GM18499 (cell line): ENCODE measurements around the gene AKAP1.

ENCODE experiments used
- ATAC-seq: cut with Tn5 transposase; IDR thresholded peaks from one replicate; pipeline ENCODE4 v1.9.1; 2021; ENCODE audit warnings: moderate number of reproducible peaks; ENCODE audit not compliant: insufficient read depth, unreplicated experiment

Gene AKAP1, protein sequence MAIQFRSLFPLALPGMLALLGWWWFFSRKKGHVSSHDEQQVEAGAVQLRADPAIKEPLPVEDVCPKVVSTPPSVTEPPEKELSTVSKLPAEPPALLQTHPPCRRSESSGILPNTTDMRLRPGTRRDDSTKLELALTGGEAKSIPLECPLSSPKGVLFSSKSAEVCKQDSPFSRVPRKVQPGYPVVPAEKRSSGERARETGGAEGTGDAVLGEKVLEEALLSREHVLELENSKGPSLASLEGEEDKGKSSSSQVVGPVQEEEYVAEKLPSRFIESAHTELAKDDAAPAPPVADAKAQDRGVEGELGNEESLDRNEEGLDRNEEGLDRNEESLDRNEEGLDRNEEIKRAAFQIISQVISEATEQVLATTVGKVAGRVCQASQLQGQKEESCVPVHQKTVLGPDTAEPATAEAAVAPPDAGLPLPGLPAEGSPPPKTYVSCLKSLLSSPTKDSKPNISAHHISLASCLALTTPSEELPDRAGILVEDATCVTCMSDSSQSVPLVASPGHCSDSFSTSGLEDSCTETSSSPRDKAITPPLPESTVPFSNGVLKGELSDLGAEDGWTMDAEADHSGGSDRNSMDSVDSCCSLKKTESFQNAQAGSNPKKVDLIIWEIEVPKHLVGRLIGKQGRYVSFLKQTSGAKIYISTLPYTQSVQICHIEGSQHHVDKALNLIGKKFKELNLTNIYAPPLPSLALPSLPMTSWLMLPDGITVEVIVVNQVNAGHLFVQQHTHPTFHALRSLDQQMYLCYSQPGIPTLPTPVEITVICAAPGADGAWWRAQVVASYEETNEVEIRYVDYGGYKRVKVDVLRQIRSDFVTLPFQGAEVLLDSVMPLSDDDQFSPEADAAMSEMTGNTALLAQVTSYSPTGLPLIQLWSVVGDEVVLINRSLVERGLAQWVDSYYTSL

DNA sequence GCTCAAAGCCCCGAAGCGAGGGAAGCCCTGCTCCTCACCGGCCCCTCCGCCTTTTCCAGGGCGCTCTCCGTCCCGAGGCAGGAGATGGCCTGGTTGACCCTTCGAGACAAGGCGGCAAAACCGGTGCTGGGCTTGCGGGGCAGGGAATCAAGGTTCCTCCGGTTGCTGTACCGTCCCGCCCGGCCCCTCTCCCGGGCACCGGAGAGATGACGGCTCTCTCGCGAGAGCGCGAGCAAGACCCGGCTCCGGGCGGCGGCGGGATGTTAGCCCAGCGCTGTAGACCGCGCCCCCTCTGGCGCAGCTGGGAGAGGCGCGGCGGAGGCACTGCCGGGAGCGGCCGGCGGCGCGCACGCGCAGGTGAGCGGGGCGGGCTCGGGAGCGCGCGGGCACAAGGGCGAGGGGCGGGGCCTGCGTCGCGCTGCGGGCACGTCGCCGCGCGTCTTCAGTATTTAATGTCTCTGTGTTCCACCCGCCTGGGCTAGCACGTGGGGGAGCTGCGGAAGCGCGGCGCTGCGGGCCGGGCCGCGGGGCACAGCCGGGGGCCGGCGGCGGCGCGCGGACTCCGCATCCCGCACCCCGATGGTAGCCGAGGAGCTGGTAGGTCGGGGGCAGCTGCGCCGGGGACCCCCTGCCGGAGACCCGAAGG, at the start of gene AKAP1:
AKAP1 (plus strand) TSS at position 445 of the 646 bp plus-strand sequence. CDS start 20,219 bp downstream, outside the sequence.
- peak; percentile 79 for ATAC-seq

DNA sequence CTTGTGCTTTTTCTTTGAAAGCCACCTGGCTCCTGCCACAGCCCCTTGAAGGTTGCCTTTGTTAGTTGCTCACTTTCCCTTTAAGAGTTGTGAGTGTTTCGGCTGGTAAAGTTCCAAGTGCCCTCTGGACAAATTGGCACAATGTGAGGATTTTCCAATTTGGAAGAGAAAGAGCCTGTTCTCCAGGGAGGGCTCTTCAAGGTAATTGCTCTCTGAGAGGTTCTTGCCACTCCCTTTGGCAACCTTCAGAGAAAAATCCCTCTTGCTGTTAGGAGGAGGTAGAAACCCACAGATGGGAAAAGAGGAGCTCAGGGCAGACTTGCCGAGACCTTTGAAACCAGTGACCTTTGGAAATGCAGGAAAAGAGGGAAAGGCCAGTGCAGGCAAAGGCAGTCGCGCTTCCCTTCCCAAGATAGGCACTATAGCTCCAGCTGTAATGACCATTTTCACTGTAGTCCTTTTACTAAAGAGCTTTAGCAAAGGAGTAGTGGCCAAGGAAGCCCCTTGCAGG, 49.0 kb upstream of the AKAP1 start:
- no peak for ATAC-seq

DNA sequence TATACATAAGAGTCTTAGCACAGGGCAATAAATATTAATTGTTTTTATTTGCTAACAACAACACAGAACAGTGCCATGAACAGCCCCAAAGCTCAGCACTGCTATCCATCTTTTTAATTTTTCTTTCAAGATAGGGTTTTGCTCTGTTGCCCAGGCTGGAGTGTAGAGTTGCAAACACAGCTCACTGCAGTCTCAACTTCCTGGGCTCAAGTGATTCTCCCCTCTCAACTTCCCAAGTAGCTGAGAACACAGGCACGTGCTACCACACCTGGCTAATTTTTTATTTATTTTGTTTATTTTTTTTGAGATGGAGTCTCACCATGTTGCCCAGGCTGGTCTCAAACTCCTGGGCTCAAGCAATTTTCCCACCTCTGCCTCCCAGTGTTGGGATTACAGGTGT, 47.6 kb upstream of the AKAP1 start:
- ATAC-seq = no peak

DNA sequence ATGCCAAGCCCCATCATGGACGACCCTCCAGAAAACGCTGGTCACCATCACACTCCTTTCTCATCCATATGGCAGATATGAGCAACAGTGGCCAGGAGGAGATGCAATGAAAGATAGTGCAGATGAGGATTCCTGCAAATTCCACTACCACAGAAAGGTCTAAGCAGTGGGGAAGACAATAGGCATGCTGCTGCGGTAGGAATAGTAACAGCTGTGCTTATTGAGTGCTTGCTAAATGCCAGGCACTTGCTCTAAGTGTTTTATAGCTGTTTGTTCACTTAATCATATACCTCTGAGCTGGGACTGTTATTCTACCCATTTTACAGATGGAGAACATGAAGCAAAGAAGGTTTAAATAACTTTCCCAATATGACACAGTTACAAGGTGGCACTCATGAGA, 46.6 kb upstream of the AKAP1 start:
- ATAC-seq = no peak

DNA sequence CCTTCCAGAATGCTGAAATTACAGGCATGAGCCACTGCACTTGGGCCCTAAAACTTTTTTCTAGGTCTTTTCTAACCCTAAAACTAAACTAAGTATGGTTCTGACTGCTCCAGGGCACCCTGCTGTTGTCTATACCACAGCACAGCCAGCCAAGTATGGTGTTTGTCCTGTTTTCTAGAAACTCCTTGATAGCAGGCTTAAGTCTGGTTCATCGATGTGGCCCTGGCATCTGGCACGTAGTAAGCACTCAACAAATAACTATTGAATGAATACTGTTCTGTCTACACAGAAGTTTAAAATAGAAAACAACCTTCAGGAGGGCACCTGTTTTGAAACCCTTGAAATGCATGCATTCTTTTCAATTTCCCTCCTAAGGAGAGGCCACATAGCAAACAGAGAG, 44.5 kb upstream of the AKAP1 start:
- ATAC-seq = no peak

DNA sequence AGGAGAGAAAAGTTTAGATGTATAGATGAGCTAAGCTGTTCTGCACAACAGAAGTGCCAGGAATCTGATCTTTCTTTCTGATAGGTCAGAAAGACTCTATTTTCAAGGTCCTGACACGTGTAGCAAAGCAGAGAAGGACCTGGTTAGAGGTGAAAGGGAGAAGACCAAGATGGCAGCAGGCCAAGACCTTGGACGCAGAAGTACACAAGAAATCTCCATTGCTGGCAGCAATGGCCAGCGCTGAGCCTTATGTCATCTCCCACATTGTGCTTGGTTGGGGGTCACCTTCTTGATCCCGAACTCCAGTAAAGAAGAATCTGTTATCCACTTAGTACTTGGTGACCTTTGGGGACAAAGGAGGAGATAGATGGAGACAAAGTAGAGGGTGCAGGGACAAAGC, 41.8 kb upstream of the AKAP1 start:
- no peak for ATAC-seq

DNA sequence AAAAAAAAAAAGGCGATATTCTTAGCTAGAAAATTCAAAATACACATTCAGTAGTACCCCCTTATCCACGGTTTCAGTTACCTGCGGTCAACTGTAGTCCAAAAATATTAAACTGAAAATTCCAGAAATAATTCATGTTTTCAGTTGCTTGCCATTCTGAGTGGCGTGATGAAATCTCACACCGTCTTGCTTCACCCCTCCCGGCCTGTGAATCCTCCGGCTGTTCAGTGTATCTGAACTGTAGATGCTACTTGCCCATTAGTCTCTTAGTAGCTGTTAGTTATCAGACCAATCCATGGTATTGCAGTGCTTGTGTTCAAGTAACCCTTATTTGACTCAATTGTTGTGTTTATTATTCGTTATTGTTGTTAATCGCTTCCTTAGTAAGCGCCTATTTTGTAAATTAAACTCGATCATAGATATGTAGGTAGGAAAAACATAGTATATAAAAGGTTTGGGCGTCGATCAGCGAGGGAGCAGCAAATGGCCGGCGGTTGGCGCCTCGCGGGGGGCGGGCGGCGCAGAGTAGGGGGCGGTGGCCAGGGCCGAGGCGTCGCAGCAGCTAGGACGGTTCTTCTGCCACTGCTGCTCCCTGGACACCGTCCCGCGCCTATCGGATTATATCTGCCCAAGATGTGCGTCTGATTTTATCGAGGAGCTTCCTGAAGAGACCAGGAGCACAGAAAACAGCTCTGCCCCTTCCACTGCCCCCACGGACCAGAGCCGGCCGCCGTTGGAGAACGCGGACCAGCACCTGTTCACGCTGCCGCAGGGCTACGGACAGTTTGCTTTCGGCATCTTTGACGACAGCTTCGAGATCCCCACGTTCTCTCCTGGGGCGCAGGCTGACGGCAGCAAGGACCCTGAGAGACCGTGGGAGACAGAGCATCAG, 39.8 kb upstream of the AKAP1 start:
- ATAC-seq = no peak

DNA sequence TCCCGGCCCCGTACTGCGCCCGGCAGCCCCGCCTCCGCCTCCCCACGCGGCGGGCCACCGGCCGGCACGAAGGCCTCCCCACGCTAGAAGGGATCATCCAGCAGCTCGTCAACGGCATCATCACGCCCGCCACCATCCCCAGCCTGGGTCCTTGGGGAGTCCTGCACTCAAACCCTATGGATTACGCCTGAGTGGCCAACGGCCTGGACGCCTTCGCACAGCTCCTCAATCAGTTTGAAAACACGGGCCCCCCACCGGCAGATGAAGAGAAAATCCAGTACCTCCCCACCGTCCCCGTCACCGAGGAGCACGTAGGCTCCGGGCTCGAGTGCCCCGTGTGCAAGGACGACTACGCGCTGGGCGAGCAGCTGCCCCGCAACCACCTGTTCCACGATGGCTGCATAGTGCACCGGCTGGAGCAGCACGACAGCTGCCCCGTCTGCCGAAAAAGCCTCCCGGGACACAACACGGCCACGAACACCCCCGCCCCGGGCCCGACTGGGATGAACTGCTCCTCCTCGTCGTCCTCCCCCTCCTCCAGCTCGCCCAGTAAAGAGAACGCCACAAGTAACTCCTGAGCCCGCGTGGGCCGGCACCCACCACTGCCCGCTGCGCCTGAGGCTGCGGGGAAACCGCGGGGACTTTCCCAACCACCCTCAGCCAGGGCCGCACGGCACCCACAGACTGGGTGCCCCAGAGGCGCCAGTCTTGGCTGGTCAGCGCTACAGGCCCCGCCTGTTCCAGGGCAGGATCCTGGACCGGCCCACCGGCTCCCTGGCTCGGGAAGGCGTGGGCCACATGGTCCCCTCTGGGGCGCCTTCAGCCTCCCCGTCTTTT, 39.0 kb upstream of the AKAP1 start:
- ATAC-seq = no peak

DNA sequence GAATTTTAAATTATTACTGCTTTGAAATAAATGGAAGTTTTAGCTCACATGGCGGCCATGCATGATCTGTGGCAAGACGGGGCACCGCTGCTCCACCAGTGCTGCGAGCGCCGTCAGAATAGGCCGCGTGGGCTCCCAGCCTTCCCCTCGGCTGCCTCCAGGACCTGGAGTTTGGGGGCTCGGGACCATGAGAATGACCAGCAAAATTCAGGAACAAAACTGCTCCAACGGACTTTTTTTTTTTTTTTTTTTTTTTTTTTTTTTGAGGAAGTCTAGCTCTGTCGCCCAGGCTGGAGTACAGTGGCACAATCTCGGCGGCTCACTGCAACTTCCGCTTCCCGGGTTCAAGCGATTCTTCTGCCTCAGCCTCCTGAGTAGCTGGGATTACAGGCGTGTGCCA, 38.3 kb upstream of the AKAP1 start:
- ATAC-seq = no peak

DNA sequence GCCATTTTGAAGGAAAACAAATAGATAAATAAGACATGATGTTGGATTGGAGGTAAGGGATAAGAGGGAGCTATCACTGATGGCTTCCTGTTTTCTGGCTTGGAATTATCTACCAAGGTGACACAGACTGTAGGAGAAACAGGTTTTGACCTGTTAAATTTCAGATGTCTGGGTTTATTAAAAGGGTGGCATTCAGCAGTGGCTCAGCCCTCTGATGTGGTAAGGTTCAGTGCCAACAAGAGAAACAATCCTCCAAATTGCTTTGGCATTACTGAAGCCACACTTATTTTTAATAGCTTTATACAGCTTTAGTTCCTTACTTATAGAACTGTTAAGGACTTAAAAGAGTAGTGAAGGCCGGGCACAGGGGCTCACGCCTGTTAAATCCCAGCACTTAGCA, 37.0 kb upstream of the AKAP1 start:
- ATAC-seq = no peak

DNA sequence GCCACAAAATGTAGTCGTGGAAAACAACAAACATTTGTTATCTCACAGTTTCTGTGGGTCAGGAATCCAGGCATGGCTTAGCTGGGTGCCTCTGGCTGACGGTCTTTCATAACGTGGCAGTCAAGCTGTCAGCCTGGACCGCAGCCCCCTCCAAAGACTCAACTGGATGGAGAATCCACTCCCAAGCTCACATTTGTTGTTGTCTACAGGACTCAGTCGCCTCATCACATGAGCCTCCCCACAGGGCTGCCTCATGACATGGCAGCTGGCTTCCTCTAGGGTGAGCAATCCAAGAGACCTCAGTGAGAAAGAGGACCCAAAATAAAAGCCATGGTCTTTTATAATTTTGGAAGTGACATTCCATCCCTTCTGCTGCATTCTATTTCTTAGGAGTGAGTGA, 34.7 kb upstream of the AKAP1 start:
- ATAC-seq = no peak

DNA sequence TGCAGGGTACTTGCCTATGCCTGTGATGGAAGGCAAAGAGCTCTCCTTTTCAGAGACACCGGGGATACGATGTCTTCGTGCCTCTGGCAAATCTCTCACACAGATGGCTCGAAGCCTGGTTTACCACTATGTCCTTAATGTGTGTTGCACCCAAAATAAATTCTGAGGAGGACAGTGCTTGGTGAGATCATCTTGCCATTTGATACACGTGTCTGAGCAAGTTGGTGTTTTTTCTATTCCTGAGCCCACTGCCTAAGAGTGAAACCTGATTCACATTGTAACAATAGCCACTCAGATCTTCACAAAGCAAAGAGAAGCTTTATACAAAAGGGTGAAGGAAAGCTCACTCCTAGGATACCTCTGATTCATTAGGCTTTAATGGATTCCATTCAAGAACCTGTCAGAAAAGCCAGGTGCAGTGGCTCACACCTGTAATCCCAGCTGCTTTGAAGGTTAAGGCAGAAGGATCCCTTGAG, 33.1 kb upstream of the AKAP1 start:
- no peak for ATAC-seq

DNA sequence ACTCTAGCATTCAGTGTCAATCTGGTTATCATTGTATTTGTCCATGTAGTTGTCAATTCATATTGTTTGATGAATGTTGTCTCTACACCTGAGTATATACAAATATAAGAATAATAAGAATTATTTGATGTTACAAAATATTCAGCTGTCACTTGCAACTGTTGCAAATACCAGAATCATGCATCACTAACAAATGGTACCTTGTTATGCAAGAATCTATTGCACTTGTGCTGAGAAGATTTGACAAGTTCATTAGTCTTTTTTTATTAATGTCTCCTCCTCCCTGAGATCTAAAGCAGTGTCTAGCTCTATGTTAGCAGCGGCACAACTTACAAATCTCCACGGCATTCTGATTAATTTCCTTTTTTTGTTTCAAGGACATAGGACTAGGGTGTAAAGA, 22.2 kb upstream of the AKAP1 start:
- no peak for ATAC-seq

DNA sequence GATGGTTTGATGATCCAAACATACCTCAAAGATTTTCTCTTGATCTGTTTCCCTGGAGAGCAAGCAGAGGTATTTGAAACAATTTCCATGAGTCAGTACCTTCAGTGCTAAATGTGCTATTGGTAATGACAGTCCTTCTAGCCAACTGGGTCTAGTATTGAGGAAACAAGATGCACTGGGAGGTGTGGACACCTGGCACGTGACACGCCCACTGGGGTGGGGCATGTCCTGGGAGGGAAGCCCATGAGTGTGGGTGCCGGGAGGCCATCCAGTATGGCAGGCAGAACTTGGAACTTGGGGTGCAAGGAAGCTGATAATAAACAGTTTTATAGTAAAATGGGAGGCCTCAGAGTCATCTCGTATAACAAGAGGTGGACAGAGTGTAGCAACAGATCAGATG, 17.9 kb upstream of the AKAP1 start:
- no peak for ATAC-seq

DNA sequence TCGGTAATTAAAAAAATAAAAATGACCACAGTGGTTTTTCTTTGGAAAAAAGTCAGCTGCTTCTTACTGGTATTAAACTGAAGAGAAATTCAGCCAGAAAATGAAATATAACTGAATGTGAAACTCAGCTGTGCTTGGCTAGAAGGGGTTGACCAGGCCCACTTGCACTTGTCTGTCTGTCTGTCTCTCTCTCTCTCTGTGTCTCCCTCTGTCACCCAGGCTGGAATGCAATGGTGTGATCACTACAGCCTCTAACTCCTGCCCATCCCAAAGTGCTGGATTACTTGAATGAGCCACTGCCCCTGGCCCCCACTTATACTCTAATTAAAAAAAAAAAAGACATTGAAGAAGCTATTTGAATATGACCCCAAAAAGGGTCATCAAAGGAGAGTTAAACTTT, 17.3 kb upstream of the AKAP1 start:
- no peak for ATAC-seq

DNA sequence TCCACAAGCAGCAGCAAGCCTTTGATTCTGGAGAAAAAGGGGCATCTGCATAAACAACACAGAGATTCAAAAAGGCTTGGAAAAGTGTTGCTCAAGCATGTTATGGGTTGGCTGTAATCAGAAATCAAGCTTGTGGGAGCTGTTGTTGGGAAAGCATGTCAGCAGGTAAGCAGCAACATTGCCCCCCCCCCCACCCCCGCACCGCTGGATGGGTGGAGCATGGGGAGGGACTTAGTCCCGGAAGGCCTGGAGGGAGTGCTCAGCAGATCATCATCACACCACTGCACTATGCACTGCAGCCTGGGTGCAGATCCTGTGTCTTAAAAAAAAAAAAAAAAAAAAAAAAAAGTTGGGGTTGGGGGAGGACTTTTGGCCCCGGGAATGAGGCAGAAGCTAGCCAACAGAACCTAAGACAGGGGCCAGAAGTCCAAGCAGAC, 16.8 kb upstream of the AKAP1 start:
- no peak for ATAC-seq

DNA sequence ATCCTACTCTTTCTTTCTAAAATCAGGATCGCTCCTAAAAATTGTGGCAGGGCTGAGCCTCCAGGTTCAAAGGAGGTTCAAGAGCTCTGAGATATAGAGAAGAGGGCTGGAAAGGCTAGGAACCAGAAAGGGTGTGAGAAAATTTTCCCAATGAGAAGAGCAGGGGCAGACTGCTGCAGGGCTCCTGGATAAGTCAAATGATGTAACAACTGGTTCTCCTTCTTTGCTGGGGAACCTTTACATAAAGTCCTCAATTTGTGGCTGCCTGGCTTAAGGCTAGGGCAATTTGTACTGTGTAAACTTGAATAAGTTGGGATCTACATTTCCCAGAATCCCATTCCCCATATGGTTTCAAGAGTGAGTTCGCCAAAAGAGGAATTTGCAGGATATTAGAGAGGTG, 16.3 kb upstream of the AKAP1 start:
- ATAC-seq = no peak

DNA sequence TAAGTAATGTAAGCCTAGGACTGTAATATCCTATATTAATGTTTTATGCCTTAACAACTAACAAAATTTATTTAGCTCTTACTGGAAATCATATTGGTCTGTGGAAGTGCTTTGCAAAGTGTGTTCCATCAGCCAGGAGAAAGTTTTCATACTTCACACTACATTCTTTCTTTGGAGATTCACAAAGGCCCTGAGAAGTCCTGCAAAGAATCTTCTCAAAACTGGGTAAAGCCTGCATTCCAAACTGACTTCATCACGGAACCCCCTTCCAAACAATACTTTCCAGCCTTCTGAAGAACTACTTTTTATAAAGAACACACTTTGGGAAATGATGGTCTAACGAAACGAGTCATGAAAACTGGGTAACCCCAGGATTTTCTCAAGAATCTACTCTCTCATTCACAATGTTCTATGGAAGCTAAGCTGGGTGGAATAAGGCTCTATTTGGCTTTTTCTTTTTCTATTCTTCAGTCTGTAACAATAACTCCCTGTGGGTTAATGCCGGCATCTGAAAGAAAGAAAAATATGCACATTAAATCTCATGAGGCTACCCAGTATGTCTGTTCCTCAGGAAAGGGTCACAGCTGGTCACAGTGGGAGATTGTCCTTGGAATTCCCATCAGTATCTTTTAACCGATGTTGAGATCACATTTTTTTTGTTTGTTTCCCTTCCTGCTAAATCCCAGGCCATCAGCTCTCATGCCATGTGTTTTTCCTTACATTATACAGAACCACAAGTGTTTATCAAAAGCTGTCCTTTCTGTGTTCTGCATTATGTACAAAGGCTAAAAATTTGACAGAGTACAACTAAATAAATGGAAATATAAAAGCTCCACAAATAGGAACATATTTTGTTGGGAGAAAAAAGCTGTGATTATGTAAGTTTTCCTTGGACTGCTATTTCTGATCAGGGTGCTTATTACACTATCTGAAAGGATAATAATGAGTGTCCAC, 12.8 kb upstream of the AKAP1 start:
- no peak for ATAC-seq
